HG03558 (cell line): ENCODE data around the gene TMEM128.
A peak's percentile ranks its signal among the peaks of the same experiment; 100 is the strongest.

Experiments used
- ATAC-seq: cut with Tn5 transposase; IDR thresholded peaks from one replicate; pipeline ENCODE4 v1.9.1; 2021; ENCODE audit warnings: moderate number of reproducible peaks; ENCODE audit not compliant: unreplicated experiment; ENCODE audit errors: extremely low read depth

TMEM128 gene, protein sequence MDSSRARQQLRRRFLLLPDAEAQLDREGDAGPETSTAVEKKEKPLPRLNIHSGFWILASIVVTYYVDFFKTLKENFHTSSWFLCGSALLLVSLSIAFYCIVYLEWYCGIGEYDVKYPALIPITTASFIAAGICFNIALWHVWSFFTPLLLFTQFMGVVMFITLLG

GRCh38 chr4:4248029-4248884 lies at the start of gene TMEM128:
Gene TMEM128 (minus strand): TSS chr4:4248223. CDS start chr4:4248202, 21 bp downstream.
- ATAC-seq: peak; percentile 91

DNA sequence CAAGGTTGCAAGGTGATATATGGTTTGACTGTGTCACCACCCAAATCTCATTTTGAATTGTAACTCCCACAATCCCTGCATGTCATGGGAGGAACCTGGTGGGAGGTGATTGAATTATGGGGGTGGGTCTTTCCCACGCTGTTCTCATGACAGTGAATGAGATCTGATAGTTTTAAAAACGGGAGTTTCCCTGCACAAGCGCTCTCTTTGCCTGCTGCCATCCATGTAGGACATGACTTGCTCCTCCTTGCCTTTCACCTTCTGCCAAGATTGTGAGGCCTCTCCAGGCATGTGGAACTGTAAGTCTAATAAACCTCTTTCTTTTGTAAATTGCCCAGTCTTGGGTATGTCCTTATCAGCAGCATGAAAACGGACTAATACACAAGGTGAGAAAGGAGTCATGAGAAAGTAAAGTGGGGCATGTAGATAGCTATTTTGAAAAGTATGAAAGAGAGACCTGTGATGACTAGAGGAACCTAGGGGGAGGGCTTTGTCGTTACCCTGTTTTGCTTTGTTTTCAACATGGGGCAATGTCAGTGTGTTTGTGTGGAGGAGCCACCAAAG lies 48.3 kb upstream of the TMEM128 start:
- ATAC-seq: no peak

- no peak for ATAC-seq
These were observed 45.3 kb upstream of the TMEM128 start for GRCh38 chr4:4293279-4293678.

GRCh38 chr4:4289941-4290850 lies 42.2 kb upstream of the TMEM128 start, which contains the start of the genes LYAR and ZBTB49:
Gene LYAR (minus strand): TSS chr4:4290154. CDS start chr4:4283742, 6,412 bp downstream.
Gene ZBTB49 (plus strand): TSS chr4:4290251. CDS start chr4:4299946, 9,695 bp downstream.
- ATAC-seq: peak; percentile 76

DNA sequence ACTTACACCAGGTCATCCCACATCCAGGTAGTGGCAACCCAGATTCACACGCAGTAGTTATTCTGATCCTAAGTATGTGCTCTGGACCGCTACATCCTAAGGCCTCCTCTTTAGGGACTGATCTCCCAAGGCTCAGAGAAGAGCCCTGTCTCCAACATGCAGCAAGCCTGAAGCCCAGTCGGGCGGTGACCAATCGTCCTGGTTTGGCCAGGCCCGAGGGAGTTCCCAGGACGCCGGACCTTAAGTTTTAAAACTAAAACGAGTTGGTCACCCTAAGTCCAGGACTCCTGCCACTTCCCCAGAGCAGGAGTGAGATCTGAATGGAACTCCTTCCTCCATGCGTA lies 41.5 kb upstream of the TMEM128 start:
- no peak for ATAC-seq

DNA sequence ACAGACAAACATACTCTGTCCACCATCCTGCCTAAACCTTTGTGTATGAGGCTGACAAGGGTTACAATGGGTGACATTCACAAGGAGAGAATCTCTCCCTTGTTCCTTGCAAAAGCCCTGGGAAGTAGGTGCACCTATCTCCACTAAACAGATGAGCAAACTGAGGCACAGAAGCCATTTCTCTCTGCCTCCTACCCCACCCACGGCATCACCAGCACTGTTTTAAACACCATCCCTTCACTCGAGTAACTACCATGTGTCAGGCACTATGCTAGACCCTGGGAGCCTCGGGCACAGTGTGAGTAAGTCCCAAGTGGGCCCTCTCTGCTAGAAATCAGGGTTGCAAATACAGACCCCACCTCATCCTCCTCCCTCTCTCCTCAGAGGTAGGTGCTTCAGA lies 41.0 kb upstream of the TMEM128 start:
- ATAC-seq: no peak

- ATAC-seq: no peak
These were observed 40.1 kb upstream of the TMEM128 start for GRCh38 chr4:4288098-4288497.

GRCh38 chr4:4284827-4285618 lies 37.0 kb upstream of the TMEM128 start:
- no peak for ATAC-seq

- no peak for ATAC-seq
These were observed 33.8 kb upstream of the TMEM128 start for GRCh38 chr4:4281787-4282186.

- ATAC-seq: no peak
These were observed 29.5 kb upstream of the TMEM128 start for GRCh38 chr4:4277531-4277930.

DNA sequence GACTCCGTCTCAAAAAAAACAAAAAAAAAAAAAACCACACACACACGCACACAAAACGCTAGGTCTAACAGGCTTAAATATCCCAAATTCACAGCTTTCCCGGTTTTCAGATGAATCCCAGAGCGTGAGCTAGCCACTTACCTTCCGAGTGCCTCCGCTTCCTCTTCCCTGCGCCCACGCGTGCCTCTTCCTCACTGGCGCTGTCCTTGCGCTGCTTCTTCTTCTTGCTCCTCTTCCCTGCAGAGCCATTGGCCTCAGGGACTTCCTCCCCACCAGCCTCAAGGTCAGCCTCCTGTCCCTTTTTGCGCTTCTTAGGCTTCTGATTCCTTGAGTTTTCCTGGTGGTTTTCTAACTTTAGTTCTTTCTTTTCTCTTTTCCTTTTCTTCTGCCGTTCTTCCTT lies 26.2 kb upstream of the TMEM128 start:
- no peak for ATAC-seq

DNA sequence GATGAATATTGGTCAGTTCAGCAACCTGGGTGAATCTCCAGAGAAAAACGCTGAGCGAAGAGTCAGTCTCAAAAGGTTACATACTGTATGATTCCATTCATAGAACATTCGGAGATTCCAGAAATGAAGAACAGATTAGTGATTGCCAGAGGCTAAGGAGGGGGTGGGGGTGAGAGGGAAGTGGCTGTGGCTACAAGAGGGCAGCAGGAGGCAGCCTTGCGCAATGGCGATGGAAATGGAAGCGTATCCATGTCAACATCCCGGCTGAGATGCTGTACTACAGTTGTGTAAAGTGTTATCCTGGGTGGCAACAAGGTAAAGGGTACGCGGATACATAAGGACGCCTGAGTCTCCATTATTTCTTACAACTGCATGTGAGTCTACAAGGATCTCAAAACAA lies 23.9 kb upstream of the TMEM128 start:
- no peak for ATAC-seq

GRCh38 chr4:4270529-4270928 lies 22.5 kb upstream of the TMEM128 start:
- ATAC-seq: no peak

DNA sequence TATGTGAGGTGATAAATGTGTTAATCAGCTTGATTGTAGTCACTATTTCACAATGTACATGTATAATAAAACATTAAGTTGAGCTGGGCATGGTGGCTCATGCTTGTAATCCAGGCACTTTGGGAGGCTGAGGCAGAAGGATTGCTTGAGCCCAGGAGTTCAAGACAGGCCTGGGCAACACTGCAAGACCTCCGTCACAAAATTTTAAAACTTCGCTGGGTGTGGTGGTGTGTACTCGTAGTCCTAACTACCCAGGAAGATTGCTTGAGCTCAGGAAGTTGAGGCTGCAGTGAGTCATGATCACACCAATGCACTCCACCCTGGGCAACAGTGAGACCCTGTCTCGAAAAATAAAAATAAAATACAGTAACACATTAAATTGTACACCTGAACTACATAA lies 21.8 kb upstream of the TMEM128 start:
- no peak for ATAC-seq

DNA sequence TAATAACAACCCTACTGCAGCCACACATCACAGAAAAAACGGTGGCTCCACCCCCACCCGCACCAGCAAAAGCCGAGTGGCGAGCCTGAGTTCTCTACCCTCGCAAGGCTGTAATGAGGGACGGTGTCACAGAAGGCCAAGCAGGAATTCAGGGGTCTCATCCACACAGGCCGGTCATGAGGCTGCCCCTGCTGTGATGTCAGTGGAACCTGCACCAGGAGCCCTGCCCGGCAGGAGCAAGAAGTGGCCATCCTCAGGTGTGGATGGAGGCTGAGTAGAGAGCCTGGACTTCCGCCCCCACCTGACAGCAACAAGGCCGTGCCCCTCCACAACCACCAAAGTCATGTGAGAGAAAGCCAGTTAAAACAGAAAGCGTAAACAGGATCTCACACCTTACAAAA lies 21.3 kb upstream of the TMEM128 start:
- ATAC-seq: no peak

DNA sequence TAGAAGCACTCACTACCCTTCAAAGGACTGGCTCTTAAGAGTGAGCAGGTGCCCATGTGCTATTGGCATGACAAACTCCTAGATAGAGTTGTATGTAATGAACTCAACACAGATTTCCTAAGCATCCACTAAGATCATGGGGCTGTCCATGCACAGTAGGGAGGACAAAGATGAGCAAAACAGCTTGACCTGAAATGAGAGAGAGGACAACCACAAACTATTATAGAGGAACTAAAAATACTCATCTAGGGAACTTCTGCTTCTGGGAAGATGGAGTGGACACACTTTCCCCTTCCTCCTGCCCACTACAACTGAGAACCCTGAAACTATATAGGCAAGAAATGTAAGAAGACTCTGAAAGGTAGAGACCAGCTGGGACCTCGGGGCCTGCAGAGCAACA lies 20.8 kb upstream of the TMEM128 start:
- ATAC-seq: no peak

DNA sequence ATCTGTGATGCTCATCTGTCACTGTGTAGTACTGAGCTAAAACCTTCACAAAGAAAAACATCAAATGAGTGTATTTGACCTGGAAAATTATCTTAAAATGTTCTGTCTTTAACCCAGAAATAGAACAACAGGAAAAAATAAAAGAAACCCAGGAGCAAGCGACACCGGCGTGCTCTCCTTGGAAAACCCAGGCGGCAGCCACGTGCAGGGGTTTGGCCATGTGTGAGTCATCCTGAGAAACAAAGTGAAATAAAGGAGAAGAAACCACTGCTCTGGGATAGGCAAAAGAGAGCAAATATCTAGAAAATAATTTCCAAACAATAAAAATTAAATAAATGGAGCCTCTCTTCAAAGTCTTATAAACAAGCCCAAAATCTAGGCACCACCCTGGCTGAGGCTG lies 20.0 kb upstream of the TMEM128 start:
- ATAC-seq: no peak

GRCh38 chr4:4260185-4260751 lies 12.2 kb upstream of the TMEM128 start:
- ATAC-seq: no peak

- ATAC-seq: no peak
These were observed 11.6 kb upstream of the TMEM128 start for GRCh38 chr4:4259484-4260100.
